Measurements from ENCODE around the gene PSKH1.
"Not testable (repeated sequence)": the region's sequence is repeated elsewhere in the genome, so short reads cannot be mapped to it uniquely, and the experiment has no call there.

Gene PSKH1

DNA sequence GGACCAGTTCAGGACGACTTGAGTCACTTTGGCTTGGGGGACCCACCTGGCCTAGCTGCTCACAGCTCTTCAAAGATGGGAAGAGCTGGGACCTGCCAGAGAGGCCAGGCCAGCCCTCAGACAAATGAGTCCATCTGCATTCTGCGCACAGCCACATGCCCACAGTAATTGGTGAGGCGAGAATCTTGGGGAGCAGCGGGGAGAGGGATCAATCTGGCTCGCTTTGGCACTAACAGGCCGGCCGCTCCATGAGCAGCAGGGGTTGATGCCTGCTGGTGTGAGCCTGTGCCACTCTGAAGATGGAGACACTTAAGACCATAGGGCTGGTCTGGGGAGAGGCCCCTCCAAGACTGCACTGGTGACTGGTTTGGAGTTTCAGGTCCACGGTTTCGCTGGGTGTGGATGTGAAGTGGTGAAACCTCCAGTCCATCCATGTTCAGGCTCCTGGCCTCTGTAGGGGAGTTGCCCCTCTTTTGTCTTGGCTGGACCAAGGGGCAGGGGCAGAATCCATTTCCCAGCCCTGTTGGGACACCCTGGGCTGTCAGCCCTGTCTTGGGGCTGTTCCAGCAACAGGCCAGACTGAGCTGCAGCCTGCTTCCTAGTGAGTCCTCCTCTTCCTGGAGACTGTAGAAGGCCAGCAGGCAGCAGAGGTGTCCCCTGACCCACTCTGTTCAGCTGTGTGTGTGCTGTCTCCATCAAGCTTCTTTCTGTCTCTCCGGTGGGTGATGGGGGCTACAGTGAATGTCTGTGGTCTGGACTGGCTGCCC lies 31.3 kb downstream of the PSKH1 start:
- DNase-seq (ENCODE audit: low read depth in 2 of 2), result no peak

- no peak for DNase-seq (ENCODE audit: low read depth in 2 of 2)
Measured at GRCh38 chr16:67926181-67926750, 33.2 kb downstream of the PSKH1 start.

DNA sequence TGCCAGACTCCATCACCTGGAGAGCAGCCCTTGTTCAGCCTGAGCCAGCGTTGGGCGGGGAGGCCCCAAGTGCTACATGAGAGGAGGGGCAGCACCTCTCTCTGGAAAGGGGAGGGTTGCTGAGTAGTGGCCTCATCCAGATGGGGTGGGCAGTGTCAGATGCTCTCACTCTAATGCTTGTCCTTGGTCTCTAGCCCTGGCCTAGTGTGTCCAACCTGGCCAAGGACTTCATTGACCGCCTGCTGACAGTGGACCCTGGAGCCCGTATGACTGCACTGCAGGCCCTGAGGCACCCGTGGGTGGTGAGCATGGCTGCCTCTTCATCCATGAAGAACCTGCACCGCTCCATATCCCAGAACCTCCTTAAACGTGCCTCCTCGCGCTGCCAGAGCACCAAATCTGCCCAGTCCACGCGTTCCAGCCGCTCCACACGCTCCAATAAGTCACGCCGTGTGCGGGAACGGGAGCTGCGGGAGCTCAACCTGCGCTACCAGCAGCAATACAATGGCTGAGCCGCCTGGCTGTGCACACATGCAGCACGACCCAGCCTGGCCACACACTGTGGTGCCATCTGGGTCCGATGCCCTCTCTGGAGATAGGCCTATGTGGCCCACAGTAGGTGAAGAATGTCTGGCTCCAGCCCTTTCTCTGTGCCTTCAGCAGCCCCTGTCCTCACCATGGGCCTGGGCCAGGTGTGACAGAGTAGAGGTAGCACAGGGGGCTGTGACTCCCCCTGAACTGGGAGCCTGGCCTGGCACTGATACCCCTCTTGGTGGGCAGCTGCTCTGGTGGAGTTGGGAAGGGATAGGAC lies 34.3 kb downstream of the PSKH1 start:
- no peak for DNase-seq (ENCODE audit: low read depth in 2 of 2)

GRCh38 chr16:67928147-67928546 lies 35.1 kb downstream of the PSKH1 start:
- DNase-seq (ENCODE audit: low read depth in 2 of 2), result no peak

DNA sequence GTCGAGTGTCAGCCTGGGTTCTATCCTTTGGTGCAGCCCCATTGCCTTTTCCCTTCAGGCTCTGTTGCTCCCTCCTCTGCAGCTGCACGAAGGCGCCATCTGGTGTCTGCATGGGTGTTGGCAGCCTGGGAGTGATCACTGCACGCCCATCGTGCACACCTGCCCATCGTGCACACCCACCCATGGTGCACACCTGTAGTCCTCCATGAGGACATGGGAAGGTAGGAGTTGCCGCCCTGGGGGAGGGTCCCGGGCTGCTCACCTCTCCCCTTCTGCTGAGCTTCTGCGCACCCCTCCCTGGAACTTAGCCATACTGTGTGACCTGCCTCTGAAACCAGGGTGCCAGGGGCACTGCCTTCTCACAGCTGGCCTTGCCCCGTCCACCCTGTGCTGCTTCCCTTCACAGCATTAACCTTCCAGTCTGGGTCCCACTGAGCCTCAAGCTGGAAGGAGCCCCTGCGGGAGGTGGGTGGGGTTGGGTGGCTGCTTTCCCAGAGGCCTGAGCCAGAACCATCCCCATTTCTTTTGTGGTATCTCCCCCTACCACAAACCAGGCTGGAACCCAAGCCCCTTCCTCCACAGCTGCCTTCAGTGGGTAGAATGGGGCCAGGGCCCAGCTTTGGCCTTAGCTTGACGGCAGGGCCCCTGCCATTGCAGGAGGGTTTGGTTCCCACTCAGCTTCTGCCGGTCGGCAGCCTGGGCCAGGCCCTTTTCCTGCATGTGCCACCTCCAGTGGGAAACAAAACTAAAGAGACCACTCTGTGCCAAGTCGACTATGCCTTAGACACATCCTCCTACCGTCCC lies 35.7 kb downstream of the PSKH1 start:
- DNase-seq (ENCODE audit: low read depth in 2 of 2), result peak; percentile 64 to 69

DNA sequence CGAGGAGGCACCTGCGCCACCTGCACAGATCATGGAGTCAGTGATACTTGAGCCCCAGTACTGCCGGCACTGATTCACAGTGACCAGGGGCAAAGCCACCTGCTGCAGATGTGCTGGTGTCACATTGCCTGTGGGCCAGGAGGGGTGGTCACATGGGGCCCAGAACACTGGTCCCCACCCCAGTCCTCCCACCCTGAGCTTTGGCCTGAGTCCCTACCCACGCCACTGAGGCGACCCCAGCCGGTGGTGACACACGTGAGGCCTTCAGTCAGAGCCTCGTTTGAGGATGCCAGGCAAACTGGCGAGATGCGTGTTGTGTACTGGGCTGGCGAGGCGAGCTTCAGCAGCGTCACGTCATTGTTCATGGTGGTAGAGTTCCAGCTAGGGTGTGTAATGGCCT lies 37.1 kb downstream of the PSKH1 start:
- no peak for DNase-seq (ENCODE audit: low read depth in 2 of 2)

GRCh38 chr16:67930678-67931211 lies 37.7 kb downstream of the PSKH1 start:
- no peak for DNase-seq (ENCODE audit: low read depth in 2 of 2)

- DNase-seq (ENCODE audit: low read depth in 2 of 2), result no peak
Measured at GRCh38 chr16:67931712-67932461, 38.8 kb downstream of the PSKH1 start, which contains the start of gene CTRL. Gene CTRL, minus strand, starts transcription at chr16:67931862. Its CDS starts 10 bp downstream, at chr16:67931852.

DNA sequence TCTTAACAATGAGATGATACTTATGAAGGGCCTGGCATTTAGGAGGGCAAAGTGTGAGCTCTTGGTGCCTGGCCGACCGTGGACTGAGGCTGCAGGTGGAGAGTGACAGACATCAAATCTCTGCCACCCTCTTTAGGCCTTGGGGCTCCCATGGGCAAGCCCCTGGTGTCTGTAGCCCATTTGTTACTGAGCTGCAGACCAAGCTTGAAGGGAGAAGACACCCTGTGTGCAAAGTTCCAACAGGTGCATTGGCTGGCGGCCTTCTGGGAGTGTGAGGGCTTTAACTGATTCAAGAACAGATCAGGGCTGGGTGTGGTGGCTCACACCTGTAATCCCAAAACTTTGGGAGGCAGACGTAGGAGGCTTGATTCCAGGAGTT lies 39.4 kb downstream of the PSKH1 start:
- DNase-seq (ENCODE audit: low read depth in 2 of 2), result no peak

GRCh38 chr16:67933805-67934204 lies 40.8 kb downstream of the PSKH1 start:
- no peak for DNase-seq (ENCODE audit: low read depth in 2 of 2)

GRCh38 chr16:67934306-67935100 lies 41.4 kb downstream of the PSKH1 start:
- no peak for DNase-seq (ENCODE audit: low read depth in 2 of 2)

DNA sequence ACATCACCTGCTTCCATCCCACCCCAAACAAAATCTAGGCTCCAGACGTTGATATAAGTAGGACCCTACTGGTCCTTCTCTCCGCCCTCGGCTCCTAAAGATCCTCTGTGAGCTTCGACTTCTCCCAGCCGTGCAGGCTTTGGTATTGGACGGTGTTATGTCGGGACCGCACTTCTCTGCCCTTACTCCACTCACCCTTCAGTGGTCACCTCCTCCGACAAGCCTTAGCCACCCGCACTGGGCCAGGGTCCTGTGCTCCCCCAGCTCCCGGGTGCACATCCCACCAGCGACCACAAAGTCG lies 42.0 kb downstream of the PSKH1 start:
- DNase-seq (ENCODE audit: low read depth in 2 of 2), result no peak

- DNase-seq (ENCODE audit: low read depth in 2 of 2), result peak; percentile 93
Measured at GRCh38 chr16:67935402-67936123, 42.5 kb downstream of the PSKH1 start.

DNA sequence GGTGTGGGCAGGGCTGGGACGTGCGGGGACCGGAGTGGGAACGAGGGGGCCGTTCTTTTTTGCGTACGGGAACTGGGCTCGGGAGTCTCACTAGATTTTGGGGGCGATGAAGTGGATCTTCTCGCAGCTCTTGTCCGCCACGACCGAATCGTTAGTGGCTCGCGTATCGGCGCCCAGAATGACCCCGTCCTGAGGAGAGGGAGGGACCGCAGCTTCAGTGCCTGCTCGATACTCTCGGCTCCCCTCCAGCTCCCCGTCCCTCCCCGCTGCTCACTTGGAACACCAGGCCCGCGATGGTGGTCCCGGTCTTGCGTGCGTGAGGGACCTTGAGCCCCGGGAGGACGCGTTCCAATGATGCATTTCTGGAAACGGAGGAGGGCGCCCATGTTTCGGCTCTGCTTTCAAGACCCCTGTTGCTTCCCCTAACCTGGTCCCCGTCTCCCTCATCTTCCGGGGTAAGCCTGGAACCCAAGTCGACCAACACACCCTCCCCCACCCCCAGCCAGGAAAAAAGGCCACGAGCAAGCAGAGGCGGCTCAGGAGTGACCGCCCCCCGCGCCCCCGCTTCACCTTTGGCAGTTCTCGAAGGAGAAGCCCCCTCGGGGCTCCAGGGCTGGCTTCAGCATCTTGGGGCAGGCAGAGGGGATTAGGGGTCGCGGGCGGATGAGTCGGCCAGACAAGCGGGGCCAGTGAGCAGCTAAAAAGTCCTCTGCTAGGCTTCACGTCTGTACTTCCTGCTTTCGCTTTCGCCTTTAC lies 43.2 kb downstream of the PSKH1 start, which contains the start of gene PSMB10:
Gene PSMB10, minus strand, starts transcription at position 727 of the 756 bp plus-strand sequence. Its CDS starts 101 bp downstream, at position 626.
- DNase-seq (ENCODE audit: low read depth in 2 of 2), result no peak

- DNase-seq (ENCODE audit: low read depth in 2 of 2), result peak; percentile 56 to 61
Measured at GRCh38 chr16:67936880-67937605, 44.0 kb downstream of the PSKH1 start.

DNA sequence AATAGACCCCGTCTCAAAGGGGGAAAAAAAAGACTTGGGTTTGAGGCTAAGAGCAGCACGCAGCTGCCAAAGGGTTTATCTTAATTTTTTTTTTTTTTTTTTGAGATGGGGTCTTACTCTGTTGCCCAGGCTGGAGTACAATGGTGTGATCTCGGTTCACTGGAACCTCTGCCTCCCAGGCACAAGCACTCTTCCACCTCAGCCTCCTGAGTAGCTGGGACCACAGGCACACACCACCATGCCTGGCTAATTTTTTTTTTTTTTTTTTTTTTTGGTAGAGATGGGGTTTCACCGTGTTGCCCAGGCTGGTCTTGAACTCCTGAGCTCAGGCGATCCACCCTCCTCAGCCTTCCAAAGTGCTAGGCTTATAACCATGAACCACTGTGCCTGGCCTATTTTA lies 44.7 kb downstream of the PSKH1 start:
- DNase-seq (ENCODE audit: low read depth in 2 of 2), result not testable (repeated sequence)

DNA sequence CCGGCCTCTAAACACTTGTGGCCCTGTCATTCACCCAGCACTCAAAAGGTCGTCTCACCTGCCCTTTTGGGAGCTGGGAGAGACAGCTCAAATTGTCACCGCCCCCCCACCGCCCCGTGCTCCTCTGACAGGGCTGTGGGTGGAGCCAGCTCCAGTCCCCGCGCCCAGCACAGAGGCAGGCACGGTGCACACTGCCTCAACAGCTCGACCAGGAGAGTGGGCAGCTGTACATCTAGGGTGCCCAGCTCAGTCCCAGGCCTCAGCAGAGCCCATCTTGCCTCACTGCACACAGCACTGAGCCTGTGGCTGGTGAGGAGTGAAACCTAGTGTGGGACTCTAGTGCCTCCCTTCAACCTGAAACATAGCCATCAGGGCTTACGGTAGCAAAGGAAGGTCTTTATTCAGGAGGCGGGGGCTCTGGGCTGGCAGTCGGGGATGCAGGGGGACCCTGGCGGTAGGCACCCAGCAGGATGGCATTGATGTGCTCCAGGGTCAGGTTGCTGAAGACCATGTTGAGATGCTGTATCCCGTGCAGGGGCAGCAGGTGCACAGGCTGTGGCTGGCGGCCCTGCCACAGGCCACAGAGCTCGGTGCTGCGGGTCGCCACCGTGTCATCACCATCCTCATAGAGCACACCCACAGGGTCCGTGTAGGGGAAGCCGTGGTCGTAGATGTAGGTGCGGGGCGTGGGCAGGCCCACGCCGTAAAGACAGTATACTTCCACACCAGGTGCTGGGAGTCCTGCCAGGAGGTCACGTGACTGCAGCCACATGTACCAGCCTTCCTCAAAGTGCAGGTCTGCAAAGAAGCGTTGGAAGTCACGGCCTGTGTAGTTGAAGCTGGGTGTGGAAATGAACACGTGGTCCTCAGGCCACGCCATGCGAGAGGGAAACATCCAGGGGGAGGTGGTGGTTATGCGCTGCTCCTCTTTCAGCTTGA lies 46.7 kb downstream of the PSKH1 start:
- peak in 1 of 2 donors; percentile 52 for DNase-seq (ENCODE audit: low read depth in 2 of 2)
